ENCODE data around the gene TGM4.

- no peak for TF ChIP-seq EZH2 (IDR thresholded peaks at IDR 0.05; ENCODE audit: insufficient read depth, poor library complexity, severe bottlenecking)
- TF ChIP-seq EZH2phosphoT487 (IDR thresholded peaks at IDR 0.05; ENCODE audit: insufficient read depth, low read depth) = no peak
Observed at GRCh38 chr3:44848634-44849033, 25.8 kb upstream of the TGM4 start.
